ENCODE measurements around the gene PDLIM4.

- TF ChIP-seq POLR2A (IDR thresholded peaks at IDR 0.05) (no peak), CTCF (IDR thresholded peaks at IDR 0.05) (no peak)
These were observed 16.1 kb downstream of the PDLIM4 start for GRCh38 chr5:132273631-132274030.

Measured in Peyer's patch (tissue), 4 donors.